B cell (primary cell): ENCODE data around the gene PACRG. TPM values are rescaled to one million over a fixed set of nuclear protein-coding genes. Genes with fewer than 3 reads are reported as not detected.
"Not testable (repeated sequence)": the region's sequence is repeated elsewhere in the genome, so short reads cannot be mapped to it uniquely, and the experiment has no call there.

Source experiments
- ATAC-seq: fragments of 200-7000 bp; cut with Tn5 transposase; one replicate; pipeline ENCODE4 v1.10.0; 2021; ENCODE audit warnings: low read depth, mild to moderate bottlenecking, moderate number of reproducible peaks, moderate library complexity
- CTCF ChIA-PET: fragments of 350-600 bp; sonication (Branson Sonifier 250); formaldehyde crosslinking; loops from one replicate; lab custom pipeline; 2021; ENCODE audit warnings: antibody characterized with exemption, inconsistent platforms; lab: Charles Lee
- POLR2A ChIA-PET: fragments of 350-600 bp; sonication (Branson Sonifier 250); formaldehyde crosslinking; loops from one replicate; lab custom pipeline; 2021; ENCODE audit warnings: antibody characterized with exemption; lab: Charles Lee
- DNase-seq: peaks from one replicate; pipeline ENCODE4 v3.0.0; 2013
- H2AFZ ChIP-seq: 2 replicates; pipeline ENCODE4 v1.6.1; 2012; ENCODE audit warnings: mild to moderate bottlenecking, low read depth, low read length; ENCODE audit not compliant: insufficient read depth, poor library complexity, severe bottlenecking
- H3K27ac ChIP-seq, 2 donors: 1 replicate in 1 of 2; 2 replicates in 1 of 2; pipeline ENCODE4 v1.5.1; 2012 to 2013; ENCODE audit warnings: low read length in 2 of 2, mild to moderate bottlenecking in 2 of 2, moderate library complexity in 1 of 2
- H3K27me3 ChIP-seq, 4 experiments: fragments of 200-600 bp in 1 of 4; sonication (generic) in 1 of 4; replicated peaks in 1 of 4; 1 replicate in 2 of 4; 2 replicates in 2 of 4; pipeline versions ENCODE4 v1.6.1 to v1.7.0; 2013 to 2016; ENCODE audit warnings: low read length in 3 of 4, mild to moderate bottlenecking in 2 of 4, mixed read lengths in 1 of 4, moderate library complexity in 1 of 4; ENCODE audit not compliant: insufficient read depth in 4 of 4, control insufficient read depth in 3 of 4; ENCODE audit errors: control extremely low read depth in 1 of 4
- H3K36me3 ChIP-seq, 2 experiments: replicated peaks in 1 of 2; 1 replicate in 1 of 2; 2 replicates in 1 of 2; pipeline versions ENCODE4 v1.6.1 to v1.7.1; 2013; ENCODE audit warnings: low read length in 1 of 2; ENCODE audit not compliant: insufficient read depth in 2 of 2, control insufficient read depth in 1 of 2; ENCODE audit errors: control extremely low read depth in 1 of 2, extremely low read depth in 1 of 2
- H3K4me1 ChIP-seq, 2 donors: fragments of 200-600 bp in 1 of 2; sonication (generic) in 1 of 2; 1 replicate in 1 of 2; 2 replicates in 1 of 2; pipeline versions ENCODE4 v1.5.1 to v1.6.1; 2013 to 2017; ENCODE audit warnings: low read length in 2 of 2; ENCODE audit not compliant: control insufficient read depth in 2 of 2, insufficient read depth in 2 of 2
- H3K4me2 ChIP-seq: replicated peaks from 2 replicates; pipeline ENCODE3; 2012; ENCODE audit warnings: mild to moderate bottlenecking, low read depth, low read length; ENCODE audit not compliant: poor library complexity, severe bottlenecking
- H3K4me3 ChIP-seq, 5 experiments: fragments of 200-600 bp in 1 of 5; sonication (generic) in 1 of 5; 1 replicate in 3 of 5; 2 replicates in 2 of 5; pipeline versions ENCODE4 v1.5.1 to v1.7.0; 2011 to 2016; ENCODE audit warnings: low read length in 4 of 5, mild to moderate bottlenecking in 4 of 5, low read depth in 2 of 5, control low read depth in 1 of 5, moderate library complexity in 1 of 5; ENCODE audit not compliant: insufficient read depth in 1 of 5; ENCODE audit errors: control extremely low read depth in 1 of 5, extremely low read depth in 1 of 5
- H3K79me2 ChIP-seq: fragments of 200-600 bp; sonication (generic); one replicate; pipeline ENCODE4 v1.6.0; 2016; ENCODE audit warnings: low read length; ENCODE audit not compliant: control insufficient read depth, insufficient read depth
- H3K9ac ChIP-seq: fragments of 200-600 bp; sonication (generic); 2 replicates; pipeline ENCODE4 v1.6.1; 2017; ENCODE audit warnings: mild to moderate bottlenecking, low read length, moderate library complexity
- H3K9me3 ChIP-seq, 3 donors: one replicate each; pipeline versions ENCODE4 v1.6.1 to v1.7.1; 2013; ENCODE audit warnings: low read length in 2 of 3; ENCODE audit not compliant: control insufficient read depth in 2 of 3, insufficient read depth in 1 of 3; ENCODE audit errors: control extremely low read depth in 1 of 3
- H4K20me1 ChIP-seq: 2 replicates; pipeline ENCODE4 v1.6.0; 2012; ENCODE audit warnings: mild to moderate bottlenecking, low read length; ENCODE audit not compliant: insufficient read depth, control insufficient read depth, poor library complexity, severe bottlenecking
- H3K27ac Mint-ChIP-seq: one replicate; pipeline ENCODE4 v1.8.0; 2021; ENCODE audit warnings: mixed read lengths
- H3K27me3 Mint-ChIP-seq: one replicate; pipeline ENCODE4 v1.8.0; 2021; ENCODE audit warnings: mixed read lengths
- H3K4me1 Mint-ChIP-seq: one replicate; pipeline ENCODE4 v1.8.0; 2021; ENCODE audit warnings: mixed read lengths
- H3K4me3 Mint-ChIP-seq: one replicate; pipeline ENCODE4 v1.8.0; 2021; ENCODE audit warnings: mixed read lengths
- H3K9me3 Mint-ChIP-seq: one replicate; pipeline ENCODE4 v1.8.0; 2022; ENCODE audit warnings: mixed read lengths; ENCODE audit not compliant: insufficient read depth
- EZH2 ChIP-seq: IDR thresholded peaks from 2 replicates; pipeline ENCODE4 v1.6.1; 2012; ENCODE audit warnings: borderline replicate concordance, low read depth, mild to moderate bottlenecking, moderate library complexity, low read length; ENCODE audit not compliant: insufficient read depth, poor library complexity, severe bottlenecking
- WGBS: methylation state at CpG from one replicate; pipeline ENCODE4 v1.1.5; 2013; ENCODE audit warnings: missing lambda C conversion rate; ENCODE audit not compliant: insufficient coverage; 5-methylcytosine and 5-hydroxymethylcytosine counted together
- intact Hi-C: fragments of 100-400 bp; cut with micrococcal nuclease; formaldehyde crosslinking; loops from one replicate; pipeline ENCODE4 v1.10.0; 2022
- polyA plus RNA-seq: library from polyadenylated mRNA; depleted of rRNA; stranded (reverse); fragments of >200 nt; gene quantifications from 2 replicates; pipeline ENCODE4 v1.2.3, GENCODE V29; 2012
- total RNA-seq, 2 donors: library from RNA; stranded (reverse); fragments of 120-200 nt in 1 of 2; gene quantifications; 1 replicate in 1 of 2; 2 replicates in 1 of 2; pipeline versions ENCODE4 v1.2.3 to v1.2.4, GENCODE V29; 2013 to 2022
- TF ChIP-seq, protein P1 (sequence below): fragments of 200-600 bp; IDR thresholded peaks from one replicate; pipeline ENCODE4 v1.8.0; 2022; ENCODE audit warnings: antibody characterized with exemption, mild to moderate bottlenecking

The PACRG gene
- total and polyA plus RNA-seq, 2 donors (not counting 1 experiment from before 2014, with no cell fraction given) = not detected

DNA sequence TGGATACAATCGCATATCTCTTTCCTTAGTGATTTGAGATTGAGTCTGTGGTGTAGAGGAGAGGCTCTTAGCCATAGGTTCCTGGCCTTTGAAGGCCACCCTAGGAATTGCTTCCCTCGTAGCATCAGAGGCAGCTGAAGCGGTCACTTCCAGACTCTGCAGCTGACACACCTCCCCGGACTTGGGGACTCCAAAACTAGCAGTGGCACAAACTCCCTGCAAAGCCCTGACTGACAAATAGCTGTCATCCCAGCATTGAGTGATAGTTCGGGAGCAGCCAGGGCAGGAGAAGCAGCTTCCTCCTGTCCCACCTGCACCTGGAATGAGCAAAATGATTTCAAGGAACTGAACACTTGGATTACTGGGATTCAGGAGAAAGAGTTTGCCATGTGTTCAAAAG, 586.2 kb downstream of the PACRG start:
- H3K4me3 Mint-ChIP-seq = no peak overlapping the region
- no peaks in the 10 kb centered on the region for H4K20me1 ChIP-seq
- H3K9me3 ChIP-seq = peaks cover 0 to 5% (median 0%) of the 10 kb centered on the region in 3 donors
- no peaks in the 10 kb centered on the region for H3K4me1 Mint-ChIP-seq
- ATAC-seq (no peak), DNase-seq (no peak)
- CTCF ChIA-PET = no interaction called here
- no peak overlapping the region for H3K4me3 ChIP-seq
- no peaks in the 10 kb centered on the region for H3K79me2 ChIP-seq
- H3K9me3 Mint-ChIP-seq = no peaks in the 10 kb centered on the region
- H3K27ac ChIP-seq = no peak overlapping the region
- H3K27me3 Mint-ChIP-seq = peaks cover 31% of the 10 kb centered on the region
- H3K4me1 ChIP-seq = no peaks in the 10 kb centered on the region
- TF ChIP-seq EZH2 = no peak
- TF ChIP-seq, protein P1, sequence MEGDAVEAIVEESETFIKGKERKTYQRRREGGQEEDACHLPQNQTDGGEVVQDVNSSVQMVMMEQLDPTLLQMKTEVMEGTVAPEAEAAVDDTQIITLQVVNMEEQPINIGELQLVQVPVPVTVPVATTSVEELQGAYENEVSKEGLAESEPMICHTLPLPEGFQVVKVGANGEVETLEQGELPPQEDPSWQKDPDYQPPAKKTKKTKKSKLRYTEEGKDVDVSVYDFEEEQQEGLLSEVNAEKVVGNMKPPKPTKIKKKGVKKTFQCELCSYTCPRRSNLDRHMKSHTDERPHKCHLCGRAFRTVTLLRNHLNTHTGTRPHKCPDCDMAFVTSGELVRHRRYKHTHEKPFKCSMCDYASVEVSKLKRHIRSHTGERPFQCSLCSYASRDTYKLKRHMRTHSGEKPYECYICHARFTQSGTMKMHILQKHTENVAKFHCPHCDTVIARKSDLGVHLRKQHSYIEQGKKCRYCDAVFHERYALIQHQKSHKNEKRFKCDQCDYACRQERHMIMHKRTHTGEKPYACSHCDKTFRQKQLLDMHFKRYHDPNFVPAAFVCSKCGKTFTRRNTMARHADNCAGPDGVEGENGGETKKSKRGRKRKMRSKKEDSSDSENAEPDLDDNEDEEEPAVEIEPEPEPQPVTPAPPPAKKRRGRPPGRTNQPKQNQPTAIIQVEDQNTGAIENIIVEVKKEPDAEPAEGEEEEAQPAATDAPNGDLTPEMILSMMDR = no peak
- WGBS = 92% methylated on average over 3 of the region's 5 CpGs
- no peaks in the 10 kb centered on the region for H3K27me3 ChIP-seq
- no peak overlapping the region for H3K4me2 ChIP-seq
- intact Hi-C loops = no loop called here
- H3K36me3 ChIP-seq = no peaks in the 10 kb centered on the region
- H3K27ac Mint-ChIP-seq = no peak overlapping the region
- no peak overlapping the region for H2AFZ ChIP-seq
- POLR2A ChIA-PET = no interaction called here
- H3K9ac ChIP-seq = no peak overlapping the region

DNA sequence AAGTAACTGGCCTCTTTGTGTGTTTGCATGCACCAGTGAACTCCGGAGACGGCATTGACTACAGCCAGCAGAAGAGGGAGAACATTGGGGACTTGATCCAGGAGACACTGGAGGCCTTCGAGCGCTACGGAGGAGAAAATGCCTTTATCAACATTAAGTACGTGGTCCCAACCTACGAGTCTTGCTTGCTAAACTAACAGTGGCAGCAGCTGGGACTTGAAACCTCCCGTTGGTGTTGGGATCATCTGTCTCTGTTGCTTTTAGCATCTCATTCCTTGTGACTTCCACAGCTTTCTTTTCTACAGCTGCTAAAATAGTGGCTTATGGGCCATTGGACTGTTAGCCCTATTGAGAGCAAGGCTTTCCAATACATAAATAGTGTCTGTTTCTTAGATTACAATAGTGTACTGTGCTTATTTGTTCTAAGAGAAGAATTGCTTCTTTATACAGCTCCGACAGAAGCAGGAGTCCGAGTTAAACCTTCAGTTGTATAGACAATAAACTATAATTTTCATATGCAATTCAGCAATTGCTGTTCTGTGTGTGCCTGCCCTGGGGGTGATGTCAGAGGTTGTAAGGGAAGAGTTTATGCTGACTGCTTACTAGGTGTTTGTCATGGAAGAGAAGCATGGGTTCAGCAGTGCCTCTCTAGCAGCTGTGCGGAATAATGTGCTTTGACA, 587.2 kb downstream of the PACRG start:
- ChIA-PET POLR2A (no interaction called here), CTCF (no interaction called here)
- no peaks in the 10 kb centered on the region for H3K79me2 ChIP-seq
- ATAC-seq (no peak), DNase-seq (no peak)
- no peak overlapping the region for H2AFZ ChIP-seq
- H3K4me1 ChIP-seq = no peaks in the 10 kb centered on the region
- no peak overlapping the region for H3K9ac ChIP-seq
- intact Hi-C loops = no loop called here
- H3K36me3 ChIP-seq = no peaks in the 10 kb centered on the region
- no peak overlapping the region for H3K27ac ChIP-seq
- no peaks in the 10 kb centered on the region for H3K9me3 Mint-ChIP-seq
- H3K4me2 ChIP-seq = no peak overlapping the region
- peaks cover 0 to 5% (median 0%) of the 10 kb centered on the region in 3 donors for H3K9me3 ChIP-seq
- 90% methylated on average over 8 of the region's 11 CpGs for WGBS
- H3K4me3 ChIP-seq = no peak overlapping the region
- no peaks in the 10 kb centered on the region for H3K4me1 Mint-ChIP-seq
- peaks cover 24% of the 10 kb centered on the region for H3K27me3 Mint-ChIP-seq
- no peaks in the 10 kb centered on the region for H4K20me1 ChIP-seq
- no peak overlapping the region for H3K4me3 Mint-ChIP-seq
- H3K27ac Mint-ChIP-seq = no peak overlapping the region
- no peaks in the 10 kb centered on the region for H3K27me3 ChIP-seq
- TF ChIP-seq, protein P1 = no peak
- no peak for TF ChIP-seq EZH2

DNA sequence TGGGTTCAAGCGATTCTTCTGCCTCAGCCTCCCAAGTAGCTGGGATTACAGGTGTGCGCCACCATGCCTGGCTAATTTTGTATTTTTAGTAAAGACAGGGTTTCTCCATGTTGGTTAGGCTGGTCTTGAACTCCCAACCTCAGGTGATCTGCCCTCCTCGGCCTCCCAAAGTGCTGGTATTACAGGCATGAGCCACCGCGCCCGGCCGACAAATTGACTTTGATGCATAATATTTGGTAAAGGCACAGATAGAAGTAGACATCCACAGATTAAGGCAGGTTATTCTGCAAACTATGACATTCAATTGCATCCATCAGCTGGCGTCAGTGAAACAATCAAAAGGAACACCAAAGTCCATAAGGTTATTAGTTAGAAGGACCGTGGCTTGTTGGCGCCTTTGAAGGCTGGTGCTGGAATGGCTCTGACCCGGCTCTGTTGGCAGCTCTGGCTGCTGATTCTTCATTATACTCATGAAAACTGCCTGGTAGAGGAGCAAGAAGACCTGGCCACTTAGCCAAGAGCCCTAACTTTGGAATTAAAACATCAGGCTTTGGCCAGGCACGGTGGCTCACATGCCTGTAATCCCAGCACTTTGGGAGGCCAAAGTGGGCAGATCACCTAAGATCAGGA, 589.2 kb downstream of the PACRG start:
- H3K9me3 Mint-ChIP-seq, H3K27ac ChIP-seq, H3K4me1 ChIP-seq, H3K4me3 ChIP-seq, H3K4me2 ChIP-seq, H3K9me3 ChIP-seq, H3K9ac ChIP-seq, POLR2A ChIA-PET, H3K4me3 Mint-ChIP-seq, ATAC-seq, CTCF ChIA-PET, H3K27me3 ChIP-seq, H3K79me2 ChIP-seq, DNase-seq, H3K4me1 Mint-ChIP-seq, H3K27ac Mint-ChIP-seq, H4K20me1 ChIP-seq, H2AFZ ChIP-seq, H3K36me3 ChIP-seq, intact Hi-C loops: not testable (repeated sequence)
- H3K27me3 Mint-ChIP-seq = peaks cover 16% of the 10 kb centered on the region
- 93% methylated on average over 9 of the region's 12 CpGs for WGBS
